ENCODE results near the gene TEX51.

Gene TEX51

GRCh38 chr2:126862730-126863129 is 36.0 kb upstream of the TEX51 start:
- H3K27ac ChIP-seq, result no peak overlapping the region
- TF ChIP-seq ZFX (IDR thresholded peaks at IDR 0.05; ENCODE audit: borderline replicate concordance), result no peak
- TF ChIP-seq CTCF (IDR thresholded peaks at IDR 0.05), result no peak

- TF ChIP-seq CTCF (IDR thresholded peaks at IDR 0.05) (no peak), ZFX (IDR thresholded peaks at IDR 0.05; ENCODE audit: borderline replicate concordance) (no peak)
- no peak overlapping the region for H3K27ac ChIP-seq
Measured at GRCh38 chr2:126863336-126864015, 35.2 kb upstream of the TEX51 start.

- no peak overlapping the region for H3K27ac ChIP-seq
- TF ChIP-seq CTCF (IDR thresholded peaks at IDR 0.05), result no peak
- no peak for TF ChIP-seq ZFX (IDR thresholded peaks at IDR 0.05; ENCODE audit: borderline replicate concordance)
Measured at GRCh38 chr2:126864861-126865260, 33.8 kb upstream of the TEX51 start.

GRCh38 chr2:126866451-126866850 is 32.2 kb upstream of the TEX51 start:
- TF ChIP-seq CTCF (IDR thresholded peaks at IDR 0.05) (no peak), ZFX (IDR thresholded peaks at IDR 0.05; ENCODE audit: borderline replicate concordance) (no peak)

GRCh38 chr2:126874961-126875360 is 23.7 kb upstream of the TEX51 start:
- no peak for TF ChIP-seq CTCF (IDR thresholded peaks at IDR 0.05)
- TF ChIP-seq ZFX (IDR thresholded peaks at IDR 0.05; ENCODE audit: borderline replicate concordance), result no peak

More at GRCh38 chr2:126866451-126866850, 32.2 kb upstream of the TEX51 start:
- no peak overlapping the region for H3K27ac ChIP-seq

GRCh38 chr2:126876631-126877030 is 22.1 kb upstream of the TEX51 start:
- no peak for TF ChIP-seq CTCF (IDR thresholded peaks at IDR 0.05)
- no peak for TF ChIP-seq ZFX (IDR thresholded peaks at IDR 0.05; ENCODE audit: borderline replicate concordance)
- no peak overlapping the region for H3K27ac ChIP-seq

More at GRCh38 chr2:126874961-126875360, 23.7 kb upstream of the TEX51 start:
- H3K27ac ChIP-seq, result no peak overlapping the region

- TF ChIP-seq CTCF (IDR thresholded peaks at IDR 0.05) (no peak), ZFX (IDR thresholded peaks at IDR 0.05; ENCODE audit: borderline replicate concordance) (no peak)
- H3K27ac ChIP-seq, result no peak overlapping the region
Measured at GRCh38 chr2:126877041-126877440, 21.6 kb upstream of the TEX51 start.
